GM10847 (cell line): Measurements from ENCODE around the gene COX14.

Source experiments
- POLR2A ChIP-seq: IDR thresholded peaks from 2 replicates; pipeline ENCODE4 v1.6.1; 2011; ENCODE audit not compliant: insufficient read length; ENCODE audit errors: extremely low read depth

COX14 gene

DNA sequence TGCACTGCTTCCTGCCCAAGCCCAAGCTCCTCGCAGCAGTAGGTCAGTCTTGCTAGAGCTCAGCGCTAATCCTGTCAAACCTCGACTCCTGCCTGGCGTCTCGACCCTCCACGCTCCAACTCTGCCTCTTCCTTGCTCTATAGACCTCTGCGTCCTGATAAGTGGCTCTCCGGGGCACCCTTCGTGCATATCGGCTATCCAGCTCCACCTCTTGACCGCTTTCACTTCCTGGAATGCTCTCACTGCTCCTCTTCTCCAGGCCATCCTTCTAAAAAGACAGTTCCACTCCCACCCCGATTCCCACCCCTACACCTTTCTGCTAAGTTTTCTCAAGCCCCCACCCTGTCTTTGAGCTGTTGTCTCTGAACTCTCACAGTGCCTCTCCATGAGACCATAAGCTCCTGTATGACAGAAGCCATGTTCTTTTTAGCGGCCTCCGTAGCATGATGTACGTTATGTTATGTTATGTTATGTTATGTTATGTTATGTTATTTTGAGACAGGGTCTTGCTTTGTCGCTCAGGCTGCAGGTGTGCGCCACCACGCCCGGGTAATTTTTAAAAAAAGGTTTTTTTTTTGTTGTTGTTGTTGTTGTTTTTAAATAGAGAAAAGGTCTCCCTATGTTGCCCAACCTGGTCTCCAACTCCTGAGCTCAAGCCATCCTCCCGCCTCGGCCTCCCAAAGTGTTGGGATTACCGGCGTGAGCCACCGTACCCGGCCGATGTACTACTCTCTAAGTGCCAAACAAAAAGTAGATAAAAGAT is 601 bp downstream of the COX14 start:
- no peak for TF ChIP-seq POLR2A

DNA sequence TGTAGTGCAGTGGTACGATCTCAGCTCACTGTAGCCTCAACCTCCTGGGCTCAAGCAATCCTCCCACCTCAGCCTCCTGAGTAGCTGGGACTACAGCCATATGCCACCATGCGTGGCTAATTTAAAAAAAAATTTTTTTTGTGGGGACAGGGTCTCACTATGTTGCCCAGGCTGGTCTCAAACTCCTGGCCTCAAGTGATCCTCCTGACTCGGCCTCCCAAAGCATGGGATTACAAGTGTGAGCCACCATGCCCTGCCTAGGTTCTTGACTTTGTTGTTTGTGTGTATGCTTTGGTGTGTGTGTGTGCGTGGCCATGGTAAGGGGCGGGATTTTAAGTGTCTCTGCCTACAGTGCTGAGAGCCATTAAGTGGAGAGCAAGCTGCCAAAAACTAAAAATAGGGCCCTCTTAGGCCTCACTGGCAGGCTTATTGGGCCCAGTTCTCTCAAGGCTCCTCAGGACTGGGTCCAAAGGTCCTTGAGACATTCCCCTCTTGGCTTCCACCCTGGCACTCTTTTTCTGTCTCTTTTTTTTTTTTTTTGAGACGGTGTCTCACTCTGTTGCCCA is 5.1 kb downstream of the COX14 start:
- no peak for TF ChIP-seq POLR2A

DNA sequence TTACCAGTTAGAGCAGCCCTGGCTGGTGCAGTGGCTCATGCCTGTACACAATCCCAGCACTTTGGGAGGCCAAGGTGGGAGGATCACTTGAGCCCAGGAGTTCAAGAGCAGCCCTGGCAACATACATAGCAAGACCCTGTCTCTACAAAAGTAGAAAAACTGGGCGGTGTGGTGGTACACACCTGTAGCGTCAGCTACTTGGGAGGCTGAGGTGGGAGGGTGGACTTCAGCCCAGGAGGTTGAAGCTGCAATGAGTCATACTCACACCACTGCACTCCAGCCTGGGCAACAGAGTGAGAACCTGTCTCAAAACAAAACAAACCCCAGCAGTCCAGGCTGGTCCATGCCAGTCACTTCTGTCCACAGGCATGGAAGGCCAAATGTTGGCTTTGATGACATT is 7.4 kb downstream of the COX14 start:
- TF ChIP-seq POLR2A = no peak

DNA sequence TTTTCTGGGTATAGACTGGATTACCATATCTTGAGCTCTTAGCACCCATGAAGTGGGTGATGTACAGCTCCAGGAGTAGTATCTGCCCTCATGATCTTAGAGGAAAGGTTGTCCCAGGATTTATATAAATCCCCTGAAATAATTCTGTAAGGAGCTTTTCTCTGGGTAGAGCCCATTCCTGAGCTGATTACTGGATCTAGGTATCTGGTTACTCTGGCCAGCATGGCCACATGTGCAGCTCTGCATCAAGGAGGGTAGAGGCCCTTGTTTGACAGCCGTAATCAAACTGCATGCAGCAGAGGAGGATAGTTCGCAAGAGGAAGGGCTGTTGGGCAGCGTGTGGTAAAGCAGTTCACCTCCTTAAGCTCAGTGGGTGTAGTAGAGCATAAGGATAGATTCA is 8.5 kb downstream of the COX14 start:
- TF ChIP-seq POLR2A = no peak

DNA sequence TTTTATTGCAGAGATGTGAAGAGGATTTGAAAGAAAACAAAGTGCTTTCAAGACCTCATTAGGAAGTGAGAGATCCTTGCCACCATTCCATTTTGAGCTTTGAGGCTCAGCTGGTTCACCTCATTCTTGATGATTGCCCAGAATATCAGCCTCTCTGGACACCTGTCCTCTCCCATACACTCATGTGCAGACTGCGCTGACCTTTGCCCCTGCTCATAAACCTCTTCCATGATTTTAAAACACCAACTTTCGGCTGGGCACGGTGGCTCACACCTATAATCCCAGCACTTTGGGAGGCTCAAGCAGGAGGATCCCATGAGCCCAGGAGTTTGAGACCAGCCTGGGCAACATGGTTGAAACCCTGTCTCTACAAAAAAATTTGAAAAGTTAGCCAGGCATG is 8.9 kb downstream of the COX14 start:
- TF ChIP-seq POLR2A = no peak

DNA sequence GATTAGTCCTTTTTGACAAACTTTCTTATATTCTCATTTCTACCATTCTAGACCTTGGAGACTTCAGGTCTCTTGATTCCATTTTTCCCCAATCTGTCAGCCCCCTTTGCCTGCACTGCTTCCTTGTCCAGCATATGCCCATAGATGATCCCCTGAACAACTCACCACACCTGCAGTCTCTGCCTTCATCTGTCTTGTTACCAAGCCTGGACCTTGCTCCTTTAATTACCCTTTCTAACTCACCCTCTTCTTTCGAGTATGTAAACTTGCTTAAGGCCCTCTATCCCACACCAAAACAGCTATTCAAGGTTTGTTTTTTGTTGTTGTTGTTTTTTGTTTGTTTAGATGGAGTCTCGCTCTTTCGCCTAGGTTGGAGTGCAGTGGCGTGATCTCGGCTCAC is 9.6 kb downstream of the COX14 start:
- no peak for TF ChIP-seq POLR2A

DNA sequence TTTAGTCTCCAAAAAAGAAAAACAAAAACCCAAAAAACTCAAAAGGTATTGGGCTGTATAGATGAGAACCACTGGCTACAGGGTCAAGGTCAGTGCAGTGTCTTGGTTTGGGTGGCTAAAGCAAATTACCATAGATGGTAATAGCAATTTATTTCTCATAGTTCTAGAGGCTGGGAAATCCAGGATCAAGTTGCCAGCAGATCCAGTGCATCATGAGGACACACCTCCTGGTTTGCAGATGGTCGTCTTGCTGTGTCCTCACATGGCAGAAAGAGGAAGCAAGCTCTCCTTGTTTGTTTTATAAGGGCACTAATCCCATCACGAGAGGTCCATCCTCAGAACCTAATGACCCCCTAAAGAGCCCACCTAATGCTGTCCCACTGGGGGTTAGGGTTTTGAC is 11.2 kb downstream of the COX14 start:
- TF ChIP-seq POLR2A = no peak

DNA sequence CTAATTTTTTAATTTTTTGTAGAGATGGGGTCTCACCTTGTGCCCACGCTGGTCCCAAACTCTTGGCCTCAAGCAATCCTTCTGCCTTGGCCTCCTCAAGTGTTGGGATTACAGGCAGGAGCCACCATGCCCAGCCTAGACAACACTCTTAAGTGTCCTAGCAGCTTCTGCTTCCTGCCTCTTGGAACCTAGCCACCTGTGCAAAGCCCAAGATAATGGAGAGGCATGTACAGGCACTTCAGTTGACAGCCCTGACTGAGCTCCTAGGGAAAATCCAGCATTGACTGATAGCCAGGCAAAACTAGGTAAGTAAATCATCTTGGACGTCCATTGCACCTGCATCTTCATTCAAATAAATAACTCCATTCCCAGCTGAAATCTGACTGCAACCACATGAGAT is 15.5 kb downstream of the COX14 start:
- no peak for TF ChIP-seq POLR2A

DNA sequence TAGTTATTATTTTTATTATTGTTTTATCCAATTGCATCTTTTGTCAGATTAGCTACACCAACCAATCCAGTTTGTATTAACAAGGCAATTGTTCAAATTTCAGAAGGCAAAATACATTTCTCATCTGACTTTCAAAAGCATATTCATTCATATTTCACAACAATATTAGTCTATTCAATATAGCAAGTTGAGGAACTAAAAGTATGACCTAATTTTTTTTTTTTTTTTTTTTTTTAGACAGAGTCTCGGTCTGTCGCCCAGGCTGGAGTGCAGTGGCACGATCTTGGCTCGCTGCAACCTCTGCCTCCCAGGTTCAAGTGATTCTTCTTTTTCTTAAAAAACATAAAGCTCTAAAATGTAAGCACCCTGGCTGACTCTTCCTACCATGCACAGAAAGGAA is 17.3 kb downstream of the COX14 start:
- no peak for TF ChIP-seq POLR2A

DNA sequence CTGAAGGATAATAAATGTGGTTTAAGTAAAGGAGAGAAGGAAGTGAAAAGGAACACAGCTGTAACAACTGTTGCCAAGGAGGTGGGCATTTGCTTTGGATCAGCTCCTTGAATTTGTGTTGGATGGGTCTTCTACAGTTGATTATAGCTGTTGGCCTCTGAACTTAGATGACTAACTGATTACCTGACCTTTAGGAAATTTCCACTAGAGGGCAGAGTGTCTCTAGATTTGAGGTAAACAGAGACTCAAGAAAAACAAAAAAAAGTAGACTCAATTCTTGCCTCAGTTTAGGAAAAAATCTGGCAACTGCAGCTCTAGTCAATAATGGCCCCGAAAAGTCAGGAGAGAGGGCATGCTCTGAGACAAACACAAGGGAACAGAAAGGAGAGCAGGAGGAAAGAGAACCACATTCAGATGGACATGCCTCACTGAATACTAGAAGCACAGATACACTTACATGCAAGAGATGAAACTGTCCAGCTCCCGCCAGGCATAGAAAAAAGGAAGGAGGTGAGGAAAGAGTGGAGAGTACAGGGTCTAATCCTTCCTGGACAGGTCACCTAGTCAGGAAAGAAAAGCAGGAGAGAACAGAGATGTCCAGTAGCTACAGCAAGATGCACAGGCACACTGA is 20.6 kb downstream of the COX14 start:
- no peak for TF ChIP-seq POLR2A

DNA sequence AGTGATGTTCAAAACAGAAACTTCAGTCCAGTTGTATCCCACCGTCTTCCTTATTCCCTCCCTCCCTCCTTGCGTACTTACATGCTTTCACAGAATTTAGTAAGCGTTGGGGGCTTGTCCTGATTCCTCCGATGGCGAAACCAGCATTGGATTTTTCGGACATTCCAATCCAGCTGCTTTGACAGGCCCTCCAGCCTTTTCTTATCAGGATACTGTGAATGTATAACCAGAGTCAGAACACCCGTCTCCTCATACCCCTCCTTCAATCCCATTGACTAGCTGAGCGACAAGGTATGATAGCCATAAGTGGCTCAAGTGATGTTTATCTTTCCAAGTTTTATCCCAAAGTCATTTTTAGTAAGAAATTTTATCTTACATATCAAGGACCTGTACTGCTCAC is 31.0 kb downstream of the COX14 start:
- no peak for TF ChIP-seq POLR2A

DNA sequence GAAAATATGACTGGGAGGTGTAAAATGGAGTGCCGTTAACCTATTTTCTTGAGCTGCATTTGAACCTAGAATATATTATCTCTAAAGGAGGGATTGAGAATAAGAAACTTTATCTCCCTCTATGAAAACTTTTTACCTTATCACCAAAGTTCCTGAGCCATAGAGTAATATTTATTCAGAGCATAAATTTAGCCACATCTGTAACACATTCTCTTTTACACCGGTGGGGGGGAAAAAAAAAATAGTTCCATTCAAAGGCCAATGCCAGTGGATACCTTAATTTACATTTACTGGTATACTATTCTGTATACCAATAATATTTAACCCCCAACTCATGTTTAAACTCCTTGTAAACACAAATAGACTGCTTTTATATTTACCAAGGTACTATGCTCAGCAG is 33.4 kb downstream of the COX14 start:
- no peak for TF ChIP-seq POLR2A

DNA sequence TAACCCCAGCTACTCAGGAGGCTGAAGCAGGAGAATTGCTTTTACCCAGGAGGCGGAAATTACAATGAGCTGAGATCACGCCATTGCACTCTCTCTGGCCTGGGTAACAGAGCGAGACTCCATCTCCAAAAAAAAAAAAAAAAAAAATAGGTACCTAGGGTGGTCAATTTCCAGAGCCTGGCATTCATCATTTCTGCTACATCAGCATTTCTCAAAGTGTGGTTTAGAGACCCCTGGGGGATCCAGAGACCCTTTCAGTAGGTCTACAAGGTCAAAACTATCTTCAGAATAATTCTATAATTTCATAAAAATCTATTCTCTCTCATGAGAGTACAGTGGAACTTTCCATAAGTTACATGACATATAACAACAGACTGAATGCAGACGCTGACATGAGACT is 35.2 kb downstream of the COX14 start:
- no peak for TF ChIP-seq POLR2A

DNA sequence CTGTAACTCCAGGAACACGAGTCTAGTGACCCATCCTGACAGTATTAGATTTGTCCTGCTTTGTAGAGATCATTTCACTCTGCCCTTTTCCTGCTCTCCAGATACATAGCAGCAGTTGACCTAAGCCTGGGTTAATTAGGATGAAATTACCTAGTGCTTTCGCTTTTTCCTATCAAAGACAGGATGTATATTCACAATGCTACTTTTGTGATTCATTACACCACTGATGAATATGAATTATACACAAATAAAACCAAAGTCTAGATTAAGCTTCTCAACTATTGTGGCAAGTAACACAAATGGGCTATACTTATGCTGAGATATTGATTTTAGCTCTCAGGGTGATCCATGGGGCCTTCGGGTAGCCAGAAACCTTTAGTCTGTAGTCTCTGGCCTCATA is 37.3 kb downstream of the COX14 start:
- no peak for TF ChIP-seq POLR2A

DNA sequence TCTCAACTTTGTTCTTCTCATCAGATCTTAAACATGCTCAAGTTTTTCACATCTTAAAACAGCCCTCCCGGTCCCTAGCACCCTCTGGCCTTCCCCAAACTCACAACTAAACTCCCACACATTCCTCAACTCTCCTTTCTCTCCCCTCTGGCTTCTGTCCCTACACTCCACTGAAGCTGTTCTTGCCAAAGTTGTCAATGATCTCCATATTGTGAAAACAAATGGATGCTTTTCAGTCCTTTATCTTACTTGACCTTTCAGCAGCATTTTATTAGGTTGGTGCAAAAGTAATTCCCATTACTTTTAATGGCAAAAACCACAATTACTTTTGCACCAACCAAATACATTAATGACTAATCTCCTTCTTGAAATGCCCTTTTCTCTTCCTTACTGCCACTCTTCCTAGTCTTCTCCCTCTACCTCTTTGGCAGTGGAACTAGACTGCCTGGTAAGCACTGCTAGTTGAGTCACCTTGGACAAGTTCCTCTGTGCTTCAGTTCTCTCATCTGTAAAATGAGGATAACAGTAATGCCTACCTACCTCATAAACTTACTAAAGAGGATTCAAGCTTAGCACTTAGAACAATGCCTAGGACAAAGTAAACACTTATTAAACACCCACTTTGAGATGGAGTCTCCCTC is 39.1 kb downstream of the COX14 start:
- TF ChIP-seq POLR2A = no peak

DNA sequence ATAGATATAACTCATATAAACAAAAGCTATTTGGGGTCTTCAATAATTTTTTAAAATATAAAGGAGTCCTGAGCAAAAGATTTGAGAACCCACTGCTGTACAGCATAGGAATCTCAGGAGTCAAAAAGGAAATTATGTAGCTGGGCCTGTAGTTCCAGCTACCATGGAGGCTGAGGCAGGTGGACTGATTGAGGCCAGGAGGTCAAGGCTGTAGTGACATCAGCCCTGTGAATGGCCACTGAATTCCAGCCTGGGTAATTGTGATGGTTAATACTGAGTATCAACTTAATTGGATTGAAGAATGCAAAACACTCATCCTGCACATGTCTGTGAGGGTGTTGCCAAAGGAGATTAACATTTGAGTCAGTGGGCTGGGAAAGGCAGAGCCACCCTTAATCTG is 44.6 kb downstream of the COX14 start:
- TF ChIP-seq POLR2A = no peak
